GM06990 (cell line): ENCODE measurements around the gene C2CD3.

Experiments used
- DNase-seq: peaks from one replicate; pipeline ENCODE4 v3.0.0-alpha.2; 2011; ENCODE audit not compliant: insufficient read length; ENCODE audit errors: extremely low read depth
- H3K27me3 ChIP-seq: replicated peaks from 2 replicates; pipeline ENCODE4 v1.6.0; 2011; ENCODE audit warnings: low read length; ENCODE audit not compliant: control insufficient read depth, insufficient read depth
- H3K36me3 ChIP-seq: 2 replicates; pipeline ENCODE4 v1.5.1; 2011; ENCODE audit warnings: low read length; ENCODE audit not compliant: control insufficient read depth, insufficient read depth
- H3K4me3 ChIP-seq: replicated peaks from 2 replicates; pipeline ENCODE4 v1.5.1; 2011; ENCODE audit warnings: low read depth, mild to moderate bottlenecking, control low read depth, low read length
- TF ChIP-seq, protein P1 (sequence below): IDR thresholded peaks from 2 replicates; pipeline ENCODE4 v1.5.1; 2011; ENCODE audit warnings: low read length, control low read depth, mild to moderate bottlenecking, inconsistent platforms; ENCODE audit not compliant: insufficient read depth, poor library complexity, severe bottlenecking

The C2CD3 gene

GRCh38 chr11:74205181-74205580 lies 34.4 kb upstream of the C2CD3 start:
- H3K36me3 ChIP-seq = peaks cover 2% of the 10 kb centered on the region; the same call in 1 of the 2 replicates
- H3K27me3 ChIP-seq = no peaks in the 10 kb centered on the region
- no peak for DNase-seq
- no peak overlapping the region for H3K4me3 ChIP-seq
- TF ChIP-seq, protein P1, sequence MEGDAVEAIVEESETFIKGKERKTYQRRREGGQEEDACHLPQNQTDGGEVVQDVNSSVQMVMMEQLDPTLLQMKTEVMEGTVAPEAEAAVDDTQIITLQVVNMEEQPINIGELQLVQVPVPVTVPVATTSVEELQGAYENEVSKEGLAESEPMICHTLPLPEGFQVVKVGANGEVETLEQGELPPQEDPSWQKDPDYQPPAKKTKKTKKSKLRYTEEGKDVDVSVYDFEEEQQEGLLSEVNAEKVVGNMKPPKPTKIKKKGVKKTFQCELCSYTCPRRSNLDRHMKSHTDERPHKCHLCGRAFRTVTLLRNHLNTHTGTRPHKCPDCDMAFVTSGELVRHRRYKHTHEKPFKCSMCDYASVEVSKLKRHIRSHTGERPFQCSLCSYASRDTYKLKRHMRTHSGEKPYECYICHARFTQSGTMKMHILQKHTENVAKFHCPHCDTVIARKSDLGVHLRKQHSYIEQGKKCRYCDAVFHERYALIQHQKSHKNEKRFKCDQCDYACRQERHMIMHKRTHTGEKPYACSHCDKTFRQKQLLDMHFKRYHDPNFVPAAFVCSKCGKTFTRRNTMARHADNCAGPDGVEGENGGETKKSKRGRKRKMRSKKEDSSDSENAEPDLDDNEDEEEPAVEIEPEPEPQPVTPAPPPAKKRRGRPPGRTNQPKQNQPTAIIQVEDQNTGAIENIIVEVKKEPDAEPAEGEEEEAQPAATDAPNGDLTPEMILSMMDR = no peak

- TF ChIP-seq, protein P1 = no peak
- Histone ChIP-seq H3K36me3 (peaks cover 2% of the 10 kb centered on the region; the same call in 1 of the 2 replicates), H3K27me3 (no peaks in the 10 kb centered on the region), H3K4me3 (no peak overlapping the region)
- DNase-seq = no peak
These were observed 33.9 kb upstream of the C2CD3 start for GRCh38 chr11:74204701-74205100.

- H3K27me3 ChIP-seq = no peaks in the 10 kb centered on the region
- H3K4me3 ChIP-seq = no peak overlapping the region
- TF ChIP-seq, protein P1 = no peak
- peaks cover 2% of the 10 kb centered on the region; the same call in 1 of the 2 replicates for H3K36me3 ChIP-seq
- no peak for DNase-seq
These were observed 33.2 kb upstream of the C2CD3 start for GRCh38 chr11:74203966-74204365.

DNA sequence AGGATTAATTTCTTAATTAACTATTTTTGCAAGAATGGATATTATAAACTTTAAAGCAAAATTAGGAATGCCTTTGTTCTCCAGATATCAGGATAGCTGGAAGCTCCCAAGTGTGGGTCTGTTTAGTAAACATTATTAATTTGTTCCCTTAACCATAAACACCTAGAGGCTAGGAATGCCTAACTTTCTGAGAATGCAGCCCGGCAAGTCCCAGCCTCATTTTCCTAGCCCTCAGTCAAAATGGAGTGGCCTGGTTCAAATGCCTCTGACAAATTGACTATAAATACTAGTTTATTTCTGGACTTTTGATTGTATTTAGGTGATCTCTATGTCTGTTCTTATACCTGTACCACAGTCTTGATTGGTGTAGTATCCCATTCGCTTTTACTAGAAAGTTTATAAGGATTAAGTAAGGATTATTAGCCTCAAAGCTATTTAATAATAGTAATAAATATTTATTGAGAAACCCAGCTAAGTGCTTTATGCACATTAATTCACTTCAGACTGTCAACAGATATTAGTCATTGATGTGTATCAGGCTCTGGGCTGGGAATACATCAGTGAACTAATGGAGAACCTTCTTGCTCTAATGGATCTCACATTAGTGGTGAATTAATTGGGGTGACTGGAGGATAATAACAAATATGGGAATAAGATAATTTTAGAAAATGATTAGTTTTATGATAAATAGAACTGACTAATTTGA lies 26.1 kb upstream of the C2CD3 start:
- TF ChIP-seq, protein P1 = no peak
- no peak for DNase-seq
- Histone ChIP-seq H3K27me3 (no peaks in the 10 kb centered on the region), H3K36me3 (no peaks in the 10 kb centered on the region), H3K4me3 (no peak overlapping the region)

DNA sequence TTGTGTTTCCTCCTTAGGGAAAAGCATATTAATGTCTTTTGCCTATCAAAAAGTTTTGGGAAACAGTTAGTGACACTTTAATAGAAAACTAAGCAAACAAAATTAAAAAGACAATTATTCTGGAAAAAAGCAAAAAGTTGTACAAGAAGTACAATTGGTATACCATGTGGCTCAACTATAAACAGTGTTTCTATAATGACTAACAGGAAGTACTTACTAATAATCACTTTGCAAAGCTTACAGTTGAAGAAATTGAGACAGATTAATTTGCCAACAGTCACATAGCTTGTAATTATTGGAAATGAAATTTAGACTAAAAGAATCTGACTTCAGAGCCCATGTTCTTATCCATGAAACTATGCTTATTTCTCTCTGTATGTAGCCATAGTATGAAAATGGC lies 25.0 kb upstream of the C2CD3 start:
- Histone ChIP-seq H3K27me3 (no peaks in the 10 kb centered on the region), H3K36me3 (no peaks in the 10 kb centered on the region), H3K4me3 (no peak overlapping the region)
- TF ChIP-seq, protein P1 = no peak
- DNase-seq = no peak
